HG03280 (cell line): ENCODE measurements around the gene LILRB5.
"Not testable (repeated sequence)": the region's sequence is repeated elsewhere in the genome, so short reads cannot be mapped to it uniquely, and the experiment has no call there.

Experiments used
- ATAC-seq: cut with Tn5 transposase; IDR thresholded peaks from one replicate; pipeline ENCODE4 v1.9.1; 2021; ENCODE audit warnings: mild to moderate bottlenecking, moderate library complexity; ENCODE audit not compliant: unreplicated experiment

Gene LILRB5

DNA sequence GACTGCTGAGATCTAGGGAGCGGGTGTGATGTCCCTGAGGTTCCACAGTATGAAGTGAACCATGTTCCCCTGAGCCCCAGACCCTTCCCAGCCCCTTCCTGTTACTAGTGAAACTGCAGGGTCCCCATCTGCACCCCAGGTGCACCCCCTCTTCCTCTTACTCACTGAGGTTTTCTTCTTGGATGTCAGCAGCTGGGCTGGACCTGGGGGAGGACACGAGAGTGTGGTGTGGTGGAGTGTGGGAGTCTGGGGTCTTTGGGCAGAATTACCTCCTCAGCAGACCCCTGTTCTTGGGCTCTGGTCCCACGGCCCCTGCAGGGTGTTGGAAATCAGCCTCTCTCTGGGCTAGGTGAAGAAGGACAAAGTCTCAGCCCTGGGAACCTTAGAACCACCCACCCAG, 11.1 kb downstream of the LILRB5 start:
- ATAC-seq, result no peak

DNA sequence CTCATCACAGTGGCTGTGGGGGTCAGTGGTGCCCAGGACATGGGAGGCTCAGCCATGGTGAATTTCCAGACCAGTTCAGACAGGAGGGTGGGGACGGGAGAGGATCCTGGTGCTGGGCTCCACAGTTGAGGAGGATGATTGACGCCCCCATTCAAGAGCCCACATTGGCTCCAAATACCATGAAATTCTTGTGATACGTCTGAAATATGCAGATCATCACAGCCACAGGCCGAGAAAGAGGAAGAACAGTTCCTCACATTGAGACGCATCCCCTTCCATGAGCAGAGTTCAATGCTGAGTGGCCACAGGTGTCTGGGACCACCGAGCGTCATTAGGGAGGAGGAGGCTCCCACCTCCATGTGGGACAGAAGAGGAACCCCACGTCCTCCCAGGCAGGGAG, 13.3 kb downstream of the LILRB5 start:
- not testable (repeated sequence) for ATAC-seq

DNA sequence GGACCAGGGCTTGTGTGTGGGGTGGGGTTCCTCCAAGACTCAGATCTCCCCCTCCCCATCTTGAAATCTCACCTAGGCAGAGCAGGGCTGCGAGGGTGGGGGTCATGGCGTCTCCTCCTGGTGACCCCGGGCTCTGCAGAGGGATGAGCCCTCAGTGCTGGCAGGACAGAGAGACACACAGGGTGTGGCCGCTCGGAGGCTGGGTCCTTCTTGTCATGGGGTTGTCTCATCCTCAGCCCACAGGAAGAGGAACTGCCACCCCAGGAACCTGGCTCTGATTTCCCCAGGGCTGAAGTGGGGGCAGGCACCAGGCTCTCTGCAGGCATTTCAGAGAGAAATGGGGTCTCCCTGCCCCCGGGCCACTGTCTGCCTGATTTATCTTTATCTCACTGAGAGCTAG, 14.4 kb downstream of the LILRB5 start, which contains the start of gene LILRA6:
TSS of gene LILRA6 (minus strand) at position 145 of the 400 bp plus-strand sequence.
- not testable (repeated sequence) for ATAC-seq

DNA sequence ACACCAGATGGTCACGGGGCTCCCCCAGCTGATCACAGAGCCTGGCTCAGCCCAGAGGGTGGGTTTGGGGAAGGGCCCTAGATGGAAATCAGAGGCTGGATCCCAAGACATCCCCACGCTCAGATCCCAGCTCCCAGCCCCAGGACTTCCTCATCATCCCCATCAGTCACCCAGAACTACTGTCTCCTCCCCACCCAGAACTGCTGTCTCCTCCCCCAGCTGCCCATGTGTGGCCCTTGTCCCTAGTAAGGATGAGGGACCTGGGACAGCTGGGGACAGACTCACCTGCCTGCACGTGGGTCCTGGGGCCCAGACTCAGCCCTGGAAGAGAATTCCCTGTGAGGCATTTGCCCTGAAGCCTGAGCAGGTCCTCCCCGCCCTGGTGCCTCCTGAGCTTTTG, 14.8 kb downstream of the LILRB5 start:
- not testable (repeated sequence) for ATAC-seq

DNA sequence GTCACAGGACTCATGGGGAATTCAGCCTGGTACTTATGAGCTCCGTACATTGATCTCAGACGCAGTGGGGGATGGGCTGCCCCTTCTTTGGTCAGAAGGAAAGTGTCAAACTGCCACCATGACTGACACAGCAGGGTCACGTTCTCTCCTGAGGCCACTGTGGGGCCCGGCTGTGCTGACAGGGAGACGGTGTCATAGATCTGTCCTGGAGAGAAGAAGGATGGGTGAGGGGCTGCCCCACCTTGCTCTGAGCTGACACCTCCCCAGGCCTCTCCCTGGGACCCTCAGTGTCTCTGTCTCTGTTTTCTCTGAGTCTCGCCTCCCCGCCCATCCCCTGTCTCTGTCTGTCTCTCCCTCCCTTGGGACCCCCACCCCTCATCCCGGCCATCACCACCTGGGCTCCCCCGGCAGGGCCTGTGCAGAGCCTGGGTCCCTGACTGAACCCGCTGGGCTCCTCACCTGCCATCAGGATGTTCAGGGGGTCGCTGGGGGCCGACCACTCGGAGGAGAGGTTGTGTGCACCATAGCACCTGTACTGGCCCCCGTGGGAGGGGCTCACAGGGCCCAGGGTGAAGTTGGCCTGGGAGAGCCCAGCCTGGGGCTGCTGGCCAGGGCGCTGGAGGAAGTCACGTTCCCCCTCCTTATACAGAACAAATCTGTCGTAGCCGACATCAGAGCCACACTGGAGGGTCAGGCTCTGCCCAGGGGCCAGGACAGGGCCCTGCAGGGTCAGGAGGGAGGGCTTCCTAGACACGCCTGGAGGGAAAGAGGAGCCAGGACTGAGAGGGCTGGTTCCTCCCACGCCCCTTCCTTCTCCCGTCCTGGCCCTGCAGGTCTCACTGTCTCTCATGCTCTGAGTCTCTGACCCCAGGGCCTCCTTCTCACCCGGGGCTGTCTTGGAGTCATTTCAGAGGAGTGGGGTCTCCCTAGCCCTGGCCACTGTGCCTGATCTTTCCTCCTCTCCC, 16.4 kb downstream of the LILRB5 start:
- not testable (repeated sequence) for ATAC-seq

DNA sequence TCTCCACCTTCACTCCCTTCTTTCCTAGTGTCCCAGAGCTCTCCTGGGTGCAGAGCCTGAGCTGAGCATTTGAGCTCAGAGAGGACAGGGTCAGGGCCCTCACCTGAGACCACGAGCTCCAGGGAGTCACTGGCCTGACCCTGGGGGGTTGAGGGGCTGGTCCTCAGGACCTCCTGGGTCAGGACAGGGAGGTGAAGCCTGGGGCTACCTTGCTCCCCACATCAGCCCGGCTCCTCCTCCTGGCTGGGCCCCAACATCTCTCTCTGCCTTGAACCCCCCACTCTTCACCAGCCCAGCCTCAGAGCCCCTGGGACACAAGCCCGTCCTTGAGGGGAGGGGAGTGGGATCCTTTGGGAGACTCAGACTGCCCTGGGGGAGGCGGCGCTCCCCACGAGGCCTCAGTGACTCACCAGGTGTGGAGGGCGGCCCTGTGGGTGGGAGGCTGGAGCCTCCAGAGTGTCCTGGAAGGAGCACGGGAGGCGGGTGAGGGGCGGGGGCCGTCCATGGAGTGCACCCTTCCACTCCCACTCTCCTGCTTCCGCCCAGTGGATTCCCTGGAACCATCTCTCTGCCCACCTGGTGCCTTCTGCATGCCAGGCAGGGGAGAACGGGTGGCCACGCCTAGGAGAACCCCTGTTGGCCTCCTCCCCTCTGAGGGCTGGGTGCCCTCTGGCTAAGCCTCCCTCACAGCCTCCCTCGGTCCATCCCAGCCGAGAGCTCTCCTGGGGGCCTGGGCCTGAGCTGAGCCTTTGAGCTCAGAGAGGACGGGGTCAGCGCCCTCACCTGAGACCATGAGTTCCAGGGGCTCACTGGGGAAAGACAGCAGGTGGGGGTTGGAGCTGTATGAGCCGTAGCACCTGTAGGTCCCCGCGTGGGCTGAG, 17.3 kb downstream of the LILRB5 start:
- not testable (repeated sequence) for ATAC-seq

DNA sequence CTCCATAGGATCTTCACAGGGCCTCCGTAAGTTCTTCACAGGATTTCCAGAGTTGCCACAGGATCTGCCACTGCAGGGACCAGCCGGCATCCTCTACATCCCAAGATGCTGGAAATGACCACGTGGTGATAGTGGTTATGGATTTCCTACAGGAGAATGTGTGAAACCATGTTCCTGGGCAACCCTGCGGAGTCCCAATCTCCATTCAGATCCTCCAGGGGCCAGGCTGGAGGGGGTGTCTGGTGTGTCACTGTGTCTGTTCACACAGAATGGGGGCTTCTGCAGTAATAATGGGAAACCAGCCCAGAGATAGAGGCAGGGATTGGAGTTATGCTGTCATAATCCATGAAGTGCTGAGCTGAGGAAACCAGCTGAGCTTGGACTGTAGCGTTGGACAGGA, 23.1 kb downstream of the LILRB5 start:
- ATAC-seq, result no peak

DNA sequence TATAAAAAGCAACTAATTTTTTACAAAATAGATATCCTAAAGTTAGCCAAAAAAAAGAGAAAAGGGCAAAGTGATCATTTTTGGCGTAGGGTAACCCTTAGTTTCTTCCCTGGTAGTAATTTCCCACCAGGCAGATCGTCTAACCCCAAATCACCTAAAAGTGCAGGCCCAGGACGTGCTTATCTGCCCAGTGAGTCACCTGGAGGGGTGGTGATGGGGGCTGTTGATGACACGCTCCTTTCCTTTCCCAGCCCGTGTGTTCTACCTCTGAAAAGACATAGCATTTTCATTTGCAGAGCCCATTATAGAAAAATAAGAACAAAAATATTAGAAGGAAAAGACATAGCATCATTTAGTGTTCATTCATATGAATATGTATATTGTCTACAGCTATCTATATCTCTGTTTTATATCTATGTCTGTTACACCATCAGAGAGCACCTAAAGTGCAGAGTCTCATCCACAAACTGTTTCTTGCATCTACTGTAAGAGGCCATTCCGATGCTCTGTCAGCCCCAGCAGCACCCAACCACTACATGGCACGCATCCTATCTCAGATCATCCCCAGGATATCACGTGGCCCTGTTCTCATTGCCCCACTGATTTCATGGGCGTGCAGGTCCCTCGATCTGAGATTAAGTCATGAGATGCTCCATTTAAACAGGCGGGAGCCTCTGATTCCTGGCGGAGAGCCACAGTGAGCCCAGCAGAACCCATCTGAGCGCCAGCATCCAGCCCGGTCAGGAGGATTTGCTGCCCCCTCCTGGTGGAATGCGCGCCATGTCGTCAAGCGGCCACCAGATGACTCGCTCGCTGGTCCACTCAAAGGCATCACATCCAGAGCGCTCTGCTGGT, 25.8 kb downstream of the LILRB5 start:
- ATAC-seq, result peak; percentile 52

DNA sequence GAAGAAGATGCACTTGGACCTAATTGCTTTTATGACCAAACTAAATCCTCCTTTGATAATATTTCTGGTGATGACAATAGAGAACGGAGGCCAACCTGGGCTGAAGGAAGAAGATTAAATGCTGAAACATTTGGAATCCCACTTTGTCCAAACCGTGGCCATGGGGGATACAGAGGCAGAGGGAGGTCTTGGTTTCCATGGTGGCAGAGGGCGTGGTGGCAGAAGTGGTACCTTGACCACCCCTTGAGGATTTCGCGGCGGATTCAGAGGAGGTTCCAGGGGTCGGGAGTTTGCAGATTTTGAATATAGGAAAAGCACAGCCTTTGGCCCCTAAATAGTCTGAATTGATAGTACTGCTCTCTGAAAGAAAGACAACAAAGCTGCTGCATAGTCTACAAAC, 27.0 kb downstream of the LILRB5 start:
- no peak for ATAC-seq

DNA sequence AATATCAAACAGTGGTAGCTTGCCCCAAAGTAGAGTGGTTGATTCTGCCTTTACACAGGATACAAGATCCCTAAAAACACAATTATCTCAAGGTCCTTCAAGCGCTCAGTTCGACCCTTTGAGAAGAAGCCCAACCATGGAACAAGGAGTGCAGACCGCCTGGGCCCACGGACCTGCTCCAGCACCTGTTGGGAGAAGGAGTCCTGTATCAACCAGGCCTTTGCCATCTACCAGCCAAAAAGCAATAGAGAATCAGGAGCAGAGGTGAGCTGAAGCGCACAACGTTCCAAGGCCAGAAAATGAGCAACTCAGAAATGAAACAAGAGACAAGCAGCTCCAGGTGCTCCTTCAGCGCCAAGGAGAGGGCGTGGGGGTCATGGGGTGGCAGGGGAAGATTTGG, 27.9 kb downstream of the LILRB5 start:
- ATAC-seq, result no peak

DNA sequence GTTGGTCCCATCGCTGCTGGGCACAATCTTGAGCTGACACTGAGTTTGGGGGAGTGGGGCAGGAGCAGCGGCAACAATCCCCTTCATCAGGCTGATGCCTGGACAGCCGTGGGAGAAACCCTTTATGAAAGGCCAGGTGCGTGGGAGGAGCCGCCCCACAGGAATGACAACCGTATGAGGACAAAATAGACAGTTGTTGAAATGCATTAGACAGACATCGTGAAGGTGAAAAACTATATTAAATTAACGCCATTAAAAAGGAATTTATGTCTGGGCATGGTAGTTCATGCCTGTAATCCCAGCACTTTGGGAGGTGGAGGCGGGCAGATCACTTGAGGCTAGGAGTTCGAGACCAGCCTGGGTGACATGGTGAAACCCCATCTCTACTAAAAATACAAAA, 32.5 kb downstream of the LILRB5 start:
- ATAC-seq, result not testable (repeated sequence)

DNA sequence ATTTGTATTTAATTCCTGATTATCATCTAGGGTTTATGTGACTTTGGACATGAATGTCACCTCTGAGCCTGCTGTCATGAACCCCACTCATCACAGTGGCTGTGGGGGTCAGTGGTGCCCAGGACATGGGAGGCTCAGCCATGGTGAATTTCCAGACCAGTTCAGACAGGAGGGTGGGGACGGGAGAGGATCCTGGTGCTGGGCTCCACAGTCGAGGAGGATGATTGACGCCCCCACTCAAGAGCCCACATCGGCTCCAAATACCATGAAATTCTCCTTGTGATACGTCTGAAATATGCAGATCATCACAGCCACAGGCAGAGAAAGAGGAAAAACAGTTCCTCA, 33.2 kb downstream of the LILRB5 start:
- not testable (repeated sequence) for ATAC-seq

DNA sequence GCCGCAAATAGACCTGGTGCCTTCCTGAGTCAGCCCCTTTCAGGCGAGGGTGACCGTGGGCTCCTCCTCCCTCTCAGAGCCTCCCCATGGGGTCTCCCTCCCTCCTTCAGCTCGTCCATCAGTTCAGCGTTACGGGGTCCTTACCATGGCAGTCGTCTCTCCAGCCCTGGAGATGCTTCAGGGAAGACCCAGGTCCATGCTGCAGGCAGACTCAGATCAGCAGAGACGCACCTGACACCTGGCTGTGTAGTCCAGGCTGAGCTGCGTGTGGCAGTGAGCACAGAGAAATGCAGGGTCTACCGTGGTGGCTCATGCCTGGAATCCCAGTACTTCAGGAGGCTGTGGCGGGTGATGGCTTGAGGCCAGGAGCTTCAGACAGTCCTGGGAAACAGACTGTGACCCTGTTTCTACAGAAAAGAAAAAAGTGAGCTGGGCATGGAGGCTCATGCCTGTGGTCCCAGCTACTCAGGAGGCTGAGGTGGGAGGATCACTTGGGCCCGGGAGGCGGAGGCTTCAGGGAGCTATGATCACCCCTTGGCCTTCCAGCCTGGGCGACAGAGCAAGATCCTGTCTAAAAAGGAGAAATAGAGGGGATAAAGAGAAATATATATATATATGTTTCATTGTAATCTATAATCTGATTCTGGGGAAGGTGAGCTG, 33.7 kb downstream of the LILRB5 start:
- not testable (repeated sequence) for ATAC-seq

DNA sequence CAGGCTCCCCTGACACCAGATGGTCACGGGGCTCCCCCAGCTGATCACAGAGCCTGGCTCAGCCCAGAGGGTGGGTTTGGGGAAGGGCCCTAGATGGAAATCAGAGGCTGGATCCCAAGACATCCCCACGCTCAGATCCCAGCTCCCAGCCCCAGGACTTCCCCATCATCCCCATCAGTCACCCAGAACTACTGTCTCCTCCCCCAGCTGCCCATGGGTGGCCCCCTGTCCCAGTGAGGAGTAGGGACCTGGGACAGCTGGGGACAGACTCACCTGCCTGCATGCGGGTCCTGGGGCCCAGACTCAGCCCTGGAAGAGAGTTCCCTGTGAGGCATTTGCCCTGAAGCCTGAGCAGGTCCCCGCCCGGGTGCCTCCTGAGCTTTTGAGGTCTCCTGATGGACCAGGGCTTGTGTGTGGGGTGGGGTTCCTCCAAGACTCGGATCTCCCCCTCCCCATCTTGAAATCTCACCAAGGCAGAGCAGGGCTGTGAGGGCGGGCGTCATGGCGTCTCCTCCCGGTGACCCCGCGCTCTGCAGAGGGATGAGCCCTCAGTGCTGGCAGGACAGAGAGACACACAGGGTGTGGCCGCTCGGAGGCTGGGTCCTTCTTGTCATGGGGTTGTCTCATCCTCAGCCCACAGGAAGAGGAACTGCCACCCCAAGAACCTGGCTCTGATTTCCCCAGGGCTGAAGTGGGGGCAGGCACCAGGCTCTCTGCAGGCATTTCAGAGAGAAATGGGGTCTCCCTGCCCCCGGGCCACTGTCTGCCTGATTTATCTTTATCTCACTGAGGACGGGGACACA, 34.4 kb downstream of the LILRB5 start, which contains the start of gene LILRB3:
TSS of gene LILRB3 (minus strand) at position 534 of the 803 bp plus-strand sequence. CDS start at position 503, 31 bp downstream.
- ATAC-seq, result not testable (repeated sequence)

DNA sequence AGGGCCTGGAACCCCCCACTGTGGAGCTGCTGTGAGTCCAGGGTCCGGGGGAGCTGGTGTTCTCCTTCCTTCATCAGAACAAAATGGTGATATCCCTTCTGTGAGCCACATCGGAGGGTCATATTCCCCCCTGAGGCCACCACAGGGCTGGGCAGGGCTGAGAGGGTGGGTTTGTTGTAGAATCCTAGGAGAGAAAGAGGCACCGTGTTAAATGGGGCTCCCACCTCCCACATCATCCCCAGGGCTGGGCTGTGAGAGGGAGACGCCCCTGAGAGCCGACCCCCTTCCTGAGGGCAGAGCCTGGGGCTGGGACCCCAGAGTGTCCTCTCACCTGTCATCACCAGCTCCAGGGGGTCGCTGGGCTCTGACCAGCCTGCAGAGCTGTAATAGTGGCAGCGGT, 35.1 kb downstream of the LILRB5 start:
- ATAC-seq, result not testable (repeated sequence)

DNA sequence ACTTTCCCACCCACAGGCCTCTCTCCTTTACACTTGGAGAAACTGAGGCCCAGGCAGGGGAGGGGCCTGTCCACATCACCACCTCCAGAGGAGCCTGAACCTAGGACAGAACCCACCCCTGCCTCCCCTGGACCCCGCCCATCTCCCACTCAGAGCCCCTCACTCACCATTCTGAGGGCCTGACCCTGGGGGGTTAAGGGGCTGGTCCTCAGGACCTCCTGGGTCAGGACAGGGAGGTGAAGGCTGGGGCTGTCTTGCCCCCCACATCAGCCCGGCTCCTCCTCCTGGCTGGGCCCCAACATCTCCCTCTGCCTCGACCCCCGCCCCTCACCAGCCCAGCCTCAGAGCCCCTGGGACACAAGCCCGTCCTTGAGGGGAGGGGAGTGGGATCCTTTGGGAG, 37.4 kb downstream of the LILRB5 start:
- ATAC-seq, result not testable (repeated sequence)

DNA sequence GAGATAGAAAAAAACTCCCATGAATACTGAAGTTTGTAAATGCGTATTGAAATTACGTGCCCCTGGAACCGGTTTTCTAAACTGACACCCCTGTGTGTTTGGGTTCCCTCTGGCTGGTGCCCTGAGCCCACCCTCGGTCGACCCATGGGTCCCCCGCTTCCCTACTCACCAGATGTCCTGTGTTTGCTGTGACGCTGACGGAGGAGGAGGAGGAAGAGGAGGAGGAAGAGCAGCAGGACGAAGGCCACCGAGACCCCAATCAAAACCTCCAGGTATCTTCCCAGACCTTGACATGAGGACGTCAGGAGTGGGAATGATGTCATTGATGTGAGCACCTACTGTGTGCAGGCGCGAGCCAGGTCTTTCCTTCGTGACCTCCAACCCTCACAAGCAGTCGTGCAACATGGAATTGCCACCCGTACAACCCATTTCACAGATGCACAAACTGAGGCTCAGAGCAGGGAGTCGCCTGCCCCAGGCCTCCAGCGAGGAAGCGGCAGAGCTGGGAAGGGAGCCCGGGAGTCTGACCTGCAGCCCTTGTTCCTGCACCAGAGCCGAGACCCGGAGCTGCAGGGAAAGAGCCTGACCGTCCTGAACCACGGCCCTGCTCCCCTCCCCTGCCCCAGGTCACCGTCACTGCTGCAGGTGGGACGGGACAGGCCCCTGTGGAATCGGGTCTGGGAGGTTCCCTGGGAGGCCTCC, 38.0 kb downstream of the LILRB5 start:
- ATAC-seq, result no peak

DNA sequence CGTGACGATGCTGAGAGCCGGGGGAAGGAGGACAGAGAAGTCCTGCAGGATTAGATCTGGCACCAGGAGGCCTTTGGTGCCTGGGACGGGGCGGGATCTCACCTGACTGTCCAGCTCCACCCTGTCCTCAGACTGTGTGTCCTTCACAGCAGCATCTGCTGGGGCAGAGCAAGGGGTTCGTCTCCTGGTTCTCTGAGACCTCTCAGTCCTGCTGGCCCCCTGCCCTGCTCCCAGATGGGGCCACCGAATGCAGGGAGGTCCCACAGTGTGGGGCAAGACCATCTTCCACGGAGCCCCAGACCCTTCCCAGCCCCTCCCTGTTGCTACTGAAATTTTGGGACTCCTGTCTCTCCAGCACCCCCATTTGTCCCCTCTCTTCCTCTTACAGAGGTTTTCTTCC, 38.8 kb downstream of the LILRB5 start:
- no peak for ATAC-seq
